GM21723 (cell line): ENCODE measurements around the gene NOP16.

ENCODE experiments used
- ATAC-seq: cut with Tn5 transposase; IDR thresholded peaks from one replicate; pipeline ENCODE4 v1.9.1; 2021; ENCODE audit warnings: mild to moderate bottlenecking, moderate library complexity; ENCODE audit not compliant: unreplicated experiment

The NOP16 gene

GRCh38 chr5:176388003-176388443 lies 375 bp downstream of the NOP16 start:
- peak; percentile 8 for ATAC-seq

GRCh38 chr5:176387384-176387925 lies 943 bp downstream of the NOP16 start:
- ATAC-seq: no peak

DNA sequence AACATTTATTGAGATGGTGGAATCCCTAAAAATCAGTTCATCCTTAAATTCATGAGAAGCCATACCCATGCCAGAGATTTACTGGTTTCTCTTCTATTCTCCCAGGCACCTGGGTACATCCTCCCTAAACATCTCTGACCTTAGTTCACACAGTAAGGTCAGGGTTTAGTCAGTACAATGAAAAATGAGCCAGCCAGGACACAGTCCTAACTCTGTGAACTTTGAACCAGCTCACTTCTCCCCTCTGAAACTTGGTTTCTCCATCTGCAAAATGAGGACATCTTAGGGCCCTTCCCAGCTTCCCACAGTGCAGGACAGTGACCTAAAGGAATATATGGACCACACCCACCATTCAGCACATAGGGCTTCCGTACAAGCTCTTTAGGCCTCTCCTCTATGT lies 1.9 kb downstream of the NOP16 start:
- ATAC-seq: no peak

- no peak for ATAC-seq
These were observed 3.4 kb downstream of the NOP16 start for GRCh38 chr5:176384991-176385390.

DNA sequence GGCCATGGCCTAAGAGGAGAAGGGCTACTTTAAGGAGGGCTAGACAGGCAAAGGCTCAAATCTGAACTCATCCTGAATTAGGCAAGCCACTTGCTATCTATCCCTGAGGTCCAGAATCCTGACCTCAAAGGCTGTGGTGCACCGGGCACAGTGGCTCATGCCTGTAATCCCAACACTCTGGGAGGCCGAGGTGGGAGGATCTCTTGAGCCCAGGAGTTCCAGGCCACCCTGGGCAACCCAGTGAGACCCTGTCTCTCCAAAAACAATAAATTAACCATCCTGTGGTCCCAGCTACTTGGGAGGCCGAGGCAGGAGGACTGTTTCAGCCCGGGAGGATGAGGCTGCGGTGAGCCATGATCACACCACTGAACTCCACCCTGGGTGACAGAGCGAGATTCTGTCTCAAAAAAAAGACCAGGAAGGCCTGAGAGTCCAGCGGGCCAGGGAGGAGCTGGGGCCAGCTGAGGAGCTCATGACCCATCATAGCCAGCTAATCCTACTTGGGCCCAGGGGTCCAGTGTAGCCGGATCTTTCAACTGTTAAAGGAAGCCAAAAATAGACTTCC lies 4.0 kb downstream of the NOP16 start:
- no peak for ATAC-seq

- no peak for ATAC-seq
These were observed 4.4 kb downstream of the NOP16 start for GRCh38 chr5:176383961-176384360.

DNA sequence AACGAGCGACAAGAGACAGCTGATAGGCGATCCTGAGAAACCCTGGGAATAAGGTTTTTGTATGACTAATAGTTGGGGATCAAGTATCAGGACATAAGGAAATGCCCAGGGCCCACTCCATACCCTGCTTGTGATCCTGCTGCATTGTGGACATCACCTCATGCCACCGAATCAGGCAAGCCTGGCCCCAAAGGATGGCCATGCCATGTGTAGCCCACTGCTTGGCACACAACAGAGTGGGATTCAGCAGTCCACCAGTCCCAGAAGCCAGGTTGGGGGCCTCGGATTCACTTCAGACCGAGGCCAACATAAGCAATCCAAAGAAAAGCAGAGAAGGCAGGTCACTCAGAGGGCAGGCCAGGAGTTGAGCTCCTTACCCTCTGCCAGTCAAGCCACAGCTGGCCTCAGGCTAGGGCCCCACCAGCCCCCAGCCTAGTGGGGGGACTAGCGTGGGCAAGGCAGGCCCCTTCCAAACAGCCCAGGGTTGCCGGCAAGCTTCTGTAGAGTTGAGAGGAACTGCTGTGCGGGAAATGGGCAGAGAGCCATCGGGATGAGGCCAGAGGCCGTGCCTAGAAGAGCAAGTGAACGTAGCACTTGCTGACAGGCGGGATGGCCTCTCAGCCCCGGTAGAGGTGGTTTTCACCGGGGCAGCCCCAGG lies 5.0 kb downstream of the NOP16 start:
- no peak for ATAC-seq

- no peak for ATAC-seq
These were observed 5.7 kb downstream of the NOP16 start for GRCh38 chr5:176382721-176383120.

- ATAC-seq: no peak
These were observed 6.4 kb downstream of the NOP16 start for GRCh38 chr5:176381979-176382378.

- ATAC-seq: no peak
These were observed 7.0 kb downstream of the NOP16 start for GRCh38 chr5:176381423-176381822.

DNA sequence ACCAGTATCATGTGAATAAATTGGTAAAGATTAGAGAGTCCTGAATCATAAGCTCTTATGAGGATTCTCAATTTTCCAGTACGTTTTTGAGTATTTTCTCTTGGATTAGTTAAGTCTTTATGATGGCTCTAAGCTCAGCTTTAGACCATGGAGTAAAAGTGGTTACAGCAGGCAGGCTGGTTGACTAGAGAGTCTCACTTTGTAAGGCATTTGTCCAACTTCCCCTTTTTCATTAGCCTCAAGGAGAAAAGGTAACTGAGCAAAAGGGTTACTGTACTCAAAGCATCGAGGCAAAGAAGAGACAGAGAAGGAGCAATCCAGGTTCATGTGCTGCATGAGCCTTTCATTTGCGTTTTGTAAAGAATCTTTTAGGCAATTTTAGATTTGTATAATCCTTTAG lies 8.5 kb downstream of the NOP16 start:
- ATAC-seq: peak; percentile 57

GRCh38 chr5:176373100-176373818 lies 15.1 kb downstream of the NOP16 start:
- no peak for ATAC-seq

DNA sequence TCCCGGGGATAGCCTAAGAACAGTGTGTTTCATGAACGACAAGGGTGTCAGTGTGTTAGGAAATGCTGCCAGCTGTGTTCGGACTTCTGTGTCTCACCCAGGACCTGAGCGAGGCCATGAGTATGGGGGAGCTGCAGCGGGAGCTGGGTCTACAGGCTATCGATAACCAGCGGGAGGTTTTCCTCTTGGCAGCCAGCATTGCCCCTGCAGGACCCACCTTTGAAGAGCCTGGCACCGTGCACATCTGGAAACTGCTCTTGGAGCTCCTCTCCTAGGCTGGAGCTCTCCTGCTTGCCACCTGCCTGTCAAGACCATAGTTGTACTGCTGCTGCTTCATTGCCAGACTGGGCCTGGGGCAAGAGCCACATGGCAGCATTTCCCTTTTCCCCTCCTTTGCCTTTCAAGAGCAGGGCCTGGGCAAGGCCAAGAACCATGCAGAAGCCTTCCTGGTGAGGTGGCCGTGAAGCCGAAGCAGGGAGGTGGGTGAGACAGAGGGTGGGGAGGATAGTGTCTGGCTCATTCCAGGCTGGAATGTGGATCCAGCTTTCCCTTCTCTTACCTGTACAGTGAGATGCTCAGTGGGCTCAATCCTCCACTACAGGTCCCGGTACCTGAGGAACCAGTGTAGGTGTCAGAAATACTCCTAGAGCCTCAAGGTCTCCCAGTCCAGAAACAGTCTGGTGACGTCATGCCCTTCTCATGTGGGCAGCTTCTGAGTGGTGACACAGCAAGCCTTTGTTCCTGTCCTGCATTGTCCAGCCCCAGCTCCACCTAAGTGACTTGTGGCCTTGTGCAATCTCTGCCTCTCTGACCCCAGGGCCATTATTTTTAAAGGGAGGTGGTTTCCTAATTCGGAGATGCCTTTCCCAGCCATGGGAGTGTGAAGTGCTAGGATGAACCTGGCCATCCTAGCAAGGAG lies 16.5 kb downstream of the NOP16 start:
- ATAC-seq: no peak

- ATAC-seq: no peak
These were observed 18.3 kb downstream of the NOP16 start for GRCh38 chr5:176369934-176370711.

DNA sequence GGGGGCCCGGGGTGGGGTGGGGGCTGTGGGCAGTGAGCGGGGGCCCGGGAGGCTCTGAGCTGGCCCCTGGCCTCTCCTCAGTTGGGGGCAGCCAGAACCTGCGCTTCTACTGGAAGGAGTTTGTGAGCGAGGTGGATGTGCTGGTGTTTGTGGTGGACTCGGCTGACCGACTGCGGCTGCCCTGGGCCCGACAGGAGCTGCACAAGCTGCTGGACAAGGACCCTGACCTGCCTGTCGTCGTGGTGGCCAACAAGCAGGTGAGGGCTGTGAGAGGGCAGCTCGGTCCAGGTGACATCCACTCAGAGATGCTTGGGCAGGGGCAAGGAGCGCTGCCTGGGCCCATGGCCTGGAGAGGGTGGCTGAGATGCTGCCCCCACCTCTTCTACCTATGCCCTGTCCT lies 19.7 kb downstream of the NOP16 start:
- ATAC-seq: no peak

DNA sequence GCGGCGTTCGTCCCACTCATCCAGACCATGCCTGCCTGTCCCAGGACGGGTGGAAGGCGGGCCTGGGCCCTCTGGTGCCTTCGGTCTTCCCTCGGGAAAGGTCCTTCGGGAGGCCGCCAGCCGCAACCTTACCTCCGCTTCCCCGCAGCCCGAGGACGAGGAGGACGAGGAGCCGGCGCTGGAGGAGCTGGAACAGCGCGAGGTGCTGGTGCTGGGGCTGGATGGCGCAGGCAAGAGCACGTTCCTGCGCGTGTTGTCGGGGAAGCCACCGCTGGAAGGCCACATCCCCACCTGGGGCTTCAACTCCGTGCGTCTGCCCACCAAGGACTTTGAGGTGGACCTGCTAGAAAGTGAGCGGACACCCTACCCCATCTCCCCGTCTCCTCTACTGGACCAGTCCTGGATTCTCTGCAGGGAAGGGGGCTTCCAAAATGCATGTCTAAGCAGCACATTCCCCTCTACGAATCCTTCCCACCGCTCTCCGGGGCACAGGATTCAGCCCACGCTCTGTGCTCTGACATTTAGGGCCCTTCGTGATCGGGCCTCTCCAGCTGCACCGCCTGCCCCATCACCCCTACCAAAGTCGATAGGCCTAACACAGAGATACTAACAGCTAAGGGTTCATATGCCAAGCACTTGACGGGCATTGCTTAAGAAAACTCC lies 22.0 kb downstream of the NOP16 start:
- no peak for ATAC-seq

- peak; percentile 34 for ATAC-seq
These were observed 22.8 kb downstream of the NOP16 start, which contains the start of gene ARL10 for GRCh38 chr5:176365351-176366231. Gene ARL10, plus strand, starts transcription at chr5:176365487. Its CDS starts 77 bp downstream, at chr5:176365564.

DNA sequence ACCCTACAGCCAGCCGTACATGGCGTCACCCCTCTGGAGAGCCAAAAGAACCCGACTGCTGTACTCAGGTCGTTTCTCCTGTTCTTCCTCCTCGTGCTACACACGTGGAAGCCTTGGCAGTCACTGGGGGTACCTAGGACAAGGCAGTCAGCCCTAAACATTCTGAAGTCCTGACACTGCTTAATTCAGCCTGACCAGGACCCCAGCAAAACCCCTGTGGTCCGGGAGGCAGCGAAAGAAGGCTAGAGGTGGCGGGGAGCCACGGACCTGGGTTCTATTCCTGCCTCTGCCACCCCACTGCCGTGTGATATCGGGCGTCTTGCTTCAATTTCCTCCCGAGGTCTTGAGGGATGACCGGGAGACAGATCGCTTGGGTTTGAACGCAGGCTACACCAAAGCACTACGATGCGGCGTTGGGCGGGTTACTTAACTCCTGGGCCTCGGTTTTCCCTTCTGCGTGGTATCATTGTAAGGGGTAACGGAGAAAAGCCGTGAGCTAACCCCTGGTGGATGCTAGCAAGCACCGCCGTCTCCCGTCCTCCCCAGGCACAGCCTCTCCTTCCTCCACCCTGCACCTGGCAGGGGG lies 23.5 kb downstream of the NOP16 start:
- no peak for ATAC-seq
